K562 (cell line): ENCODE measurements around the gene GPRIN2. TPM values are rescaled to one million over a fixed set of nuclear protein-coding genes. Genes with fewer than 3 reads are reported as not detected.

ENCODE experiments used
- BRF1 ChIP-seq: IDR thresholded peaks from 3 replicates; pipeline ENCODE4 v1.6.1; 2011; ENCODE audit warnings: borderline replicate concordance, mild to moderate bottlenecking; ENCODE audit not compliant: insufficient read length; ENCODE audit errors: extremely low read depth
- EHMT2 ChIP-seq: fragments of 450-650 bp; IDR thresholded peaks from 2 replicates; pipeline ENCODE4 v1.6.1; 2018; ENCODE audit warnings: antibody characterized with exemption
- FUS ChIP-seq: fragments of 200-400 bp; formaldehyde crosslinking; optimal IDR thresholded peaks from 2 replicates; pipeline ENCODE3; 2017; ENCODE audit warnings: low read depth, low read length
- GTF2A2 ChIP-seq: IDR thresholded peaks from 2 replicates; pipeline ENCODE4 v1.6.1; 2016; ENCODE audit warnings: mild to moderate bottlenecking, missing genetic modification characterization, missing compliant biosample characterization
- HEY1 ChIP-seq: fragments of 250-450 bp; sonication (Bioruptor Pico); IDR thresholded peaks from 2 replicates; pipeline ENCODE4 v1.5.0; 2020; ENCODE audit warnings: mild to moderate bottlenecking, moderate library complexity, borderline replicate concordance
- KDM2B ChIP-seq: fragments of 250-450 bp; sonication (Bioruptor Pico); IDR thresholded peaks from 2 replicates; pipeline ENCODE4 v1.8.0; 2021; ENCODE audit warnings: mild to moderate bottlenecking, moderate library complexity
- MTF1 ChIP-seq: fragments of 250-450 bp; sonication (Bioruptor Pico); IDR thresholded peaks from 2 replicates; pipeline ENCODE4 v1.9.0; 2021; ENCODE audit warnings: moderate library complexity, mild to moderate bottlenecking, inconsistent platforms, borderline replicate concordance
- STAT5A ChIP-seq: IDR thresholded peaks from 2 replicates; pipeline ENCODE4 v1.6.1; 2012; ENCODE audit warnings: low read length, inconsistent platforms, borderline replicate concordance
- TFAM ChIP-seq: fragments of 250-450 bp; sonication (Bioruptor Pico); conservative IDR thresholded peaks from 2 replicates; pipeline ENCODE4 v1.5.0; 2021; ENCODE audit warnings: mild to moderate bottlenecking, moderate library complexity
- YY1 ChIP-seq, 3 experiments: IDR thresholded peaks; 2 replicates each; pipeline ENCODE4 v1.6.1; 2011; ENCODE audit warnings: low read length in 2 of 3, mild to moderate bottlenecking in 2 of 3, moderate library complexity in 2 of 3, borderline replicate concordance in 1 of 3, control low read depth in 1 of 3, low read depth in 1 of 3; ENCODE audit not compliant: insufficient read depth in 3 of 3, insufficient replicate concordance in 2 of 3, control insufficient read depth in 1 of 3, insufficient read length in 1 of 3; ENCODE audit errors: extremely low read depth in 1 of 3
- ZBTB26 ChIP-seq: fragments of 450-650 bp; formaldehyde crosslinking; IDR thresholded peaks from 2 replicates; pipeline ENCODE4 v1.4.0; 2022; ENCODE audit warnings: missing genetic modification characterization
- ZNF609 ChIP-seq: sonication (generic); formaldehyde crosslinking; IDR thresholded peaks from 2 replicates; pipeline ENCODE4 v1.8.1; 2023; ENCODE audit warnings: missing genetic modification reagents, mild to moderate bottlenecking, borderline replicate concordance
- polyA plus RNA-seq, 8 experiments: library from polyadenylated mRNA; depleted of rRNA in 4 of 8; stranded (reverse) in 5 of 8; unstranded in 3 of 8; fragments of >200 nt; fragmentation: Nextera tagmentation in 2 of 8; fragmentation: Illumina TruSeq in 1 of 8; extraction: Ambion mirVana in 2 of 8; extraction: Trizol in 1 of 8; gene quantifications; 2 replicates each; pipeline versions ENCODE4 v1.2.1 to v1.2.3, GENCODE V29; 2011 to 2014; ENCODE audit warnings: inconsistent platforms in 1 of 8, missing spikeins in 1 of 8
- total RNA-seq, 7 experiments: library from RNA; depleted of rRNA in 6 of 7; stranded (reverse); fragments of >200 nt in 6 of 7; fragmentation: Illumina TruSeq in 2 of 7; extraction: Trizol in 2 of 7; gene quantifications; 2 replicates each; pipeline versions ENCODE4 v1.2.1 to v1.2.3, GENCODE V29; 2011 to 2021; ENCODE audit warnings: low replicate concordance in 1 of 7
- TF ChIP-seq, protein P1 (sequence below), 3 experiments: fragments of 200-800 bp in 1 of 3; fragments of 250-450 bp in 1 of 3; fragments of 450-650 bp in 1 of 3; sonication (Bioruptor Pico) in 1 of 3; sonication (Bioruptor generic) in 1 of 3; formaldehyde crosslinking in 1 of 3; IDR thresholded peaks; 2 replicates each; pipeline versions ENCODE4 v1.6.1 to v1.8.0; 2016 to 2022; ENCODE audit warnings: mild to moderate bottlenecking in 2 of 3, missing genetic modification characterization in 2 of 3, missing compliant biosample characterization in 1 of 3, moderate library complexity in 1 of 3
- TF ChIP-seq, protein P2 (sequence below): fragments of 200-800 bp; sonication (Bioruptor generic); IDR thresholded peaks from 2 replicates; pipeline ENCODE4 v1.6.1; 2017; ENCODE audit warnings: missing genetic modification characterization, missing compliant biosample characterization

GPRIN2 gene
- total and polyA plus RNA-seq, 9 of the 15 experiments (the other 6 are each of a cell fraction or from before 2014, with no cell fraction given) = not detected

DNA sequence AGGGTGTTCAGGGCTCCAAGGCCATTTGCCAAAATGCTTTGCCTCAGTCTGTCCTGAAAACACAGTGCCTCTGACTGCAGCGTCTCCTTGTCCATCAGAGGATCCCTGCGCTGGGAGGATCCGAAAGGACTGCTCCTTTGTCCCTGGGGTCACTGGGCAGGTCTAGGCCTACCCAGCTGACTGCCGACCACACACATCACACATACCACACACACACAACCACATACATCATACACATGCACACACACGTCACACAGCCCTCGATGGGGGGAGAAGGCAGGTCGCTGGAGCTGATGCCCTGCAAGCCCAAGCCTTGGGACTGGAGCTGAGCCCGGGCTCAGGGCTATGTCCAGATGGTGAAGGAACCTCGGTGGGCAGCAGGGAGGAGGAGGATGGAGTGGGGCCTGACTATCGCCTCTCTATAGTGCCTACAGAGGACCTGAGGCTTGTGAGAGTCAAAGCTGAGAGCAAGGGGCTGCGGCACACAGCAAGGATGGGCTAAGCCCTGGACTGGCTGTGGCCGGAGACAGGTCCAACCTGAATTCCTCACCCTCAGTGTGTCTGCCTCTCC lies 29.1 kb downstream of the GPRIN2 start (continued):
- TF ChIP-seq, protein P1, sequence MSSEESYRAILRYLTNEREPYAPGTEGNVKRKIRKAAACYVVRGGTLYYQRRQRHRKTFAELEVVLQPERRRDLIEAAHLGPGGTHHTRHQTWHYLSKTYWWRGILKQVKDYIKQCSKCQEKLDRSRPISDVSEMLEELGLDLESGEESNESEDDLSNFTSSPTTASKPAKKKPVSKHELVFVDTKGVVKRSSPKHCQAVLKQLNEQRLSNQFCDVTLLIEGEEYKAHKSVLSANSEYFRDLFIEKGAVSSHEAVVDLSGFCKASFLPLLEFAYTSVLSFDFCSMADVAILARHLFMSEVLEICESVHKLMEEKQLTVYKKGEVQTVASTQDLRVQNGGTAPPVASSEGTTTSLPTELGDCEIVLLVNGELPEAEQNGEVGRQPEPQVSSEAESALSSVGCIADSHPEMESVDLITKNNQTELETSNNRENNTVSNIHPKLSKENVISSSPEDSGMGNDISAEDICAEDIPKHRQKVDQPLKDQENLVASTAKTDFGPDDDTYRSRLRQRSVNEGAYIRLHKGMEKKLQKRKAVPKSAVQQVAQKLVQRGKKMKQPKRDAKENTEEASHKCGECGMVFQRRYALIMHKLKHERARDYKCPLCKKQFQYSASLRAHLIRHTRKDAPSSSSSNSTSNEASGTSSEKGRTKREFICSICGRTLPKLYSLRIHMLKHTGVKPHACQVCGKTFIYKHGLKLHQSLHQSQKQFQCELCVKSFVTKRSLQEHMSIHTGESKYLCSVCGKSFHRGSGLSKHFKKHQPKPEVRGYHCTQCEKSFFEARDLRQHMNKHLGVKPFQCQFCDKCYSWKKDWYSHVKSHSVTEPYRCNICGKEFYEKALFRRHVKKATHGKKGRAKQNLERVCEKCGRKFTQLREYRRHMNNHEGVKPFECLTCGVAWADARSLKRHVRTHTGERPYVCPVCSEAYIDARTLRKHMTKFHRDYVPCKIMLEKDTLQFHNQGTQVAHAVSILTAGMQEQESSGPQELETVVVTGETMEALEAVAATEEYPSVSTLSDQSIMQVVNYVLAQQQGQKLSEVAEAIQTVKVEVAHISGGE (CRISPR knock-in tag; IDR thresholded peaks at IDR 0.05) = peak in 1 of 3 experiments; percentile 10; a peak in 1 of 6 replicates
- no peak for TF ChIP-seq TFAM
- no peak for TF ChIP-seq HEY1 (CRISPR knock-in tag)
- TF ChIP-seq, protein P2, sequence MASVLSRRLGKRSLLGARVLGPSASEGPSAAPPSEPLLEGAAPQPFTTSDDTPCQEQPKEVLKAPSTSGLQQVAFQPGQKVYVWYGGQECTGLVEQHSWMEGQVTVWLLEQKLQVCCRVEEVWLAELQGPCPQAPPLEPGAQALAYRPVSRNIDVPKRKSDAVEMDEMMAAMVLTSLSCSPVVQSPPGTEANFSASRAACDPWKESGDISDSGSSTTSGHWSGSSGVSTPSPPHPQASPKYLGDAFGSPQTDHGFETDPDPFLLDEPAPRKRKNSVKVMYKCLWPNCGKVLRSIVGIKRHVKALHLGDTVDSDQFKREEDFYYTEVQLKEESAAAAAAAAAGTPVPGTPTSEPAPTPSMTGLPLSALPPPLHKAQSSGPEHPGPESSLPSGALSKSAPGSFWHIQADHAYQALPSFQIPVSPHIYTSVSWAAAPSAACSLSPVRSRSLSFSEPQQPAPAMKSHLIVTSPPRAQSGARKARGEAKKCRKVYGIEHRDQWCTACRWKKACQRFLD = no peak
- TF ChIP-seq STAT5A = no peak
- TF ChIP-seq EHMT2 = no peak
- no peak for TF ChIP-seq YY1 (IDR thresholded peaks at IDR 0.05; ENCODE audit: borderline replicate concordance in 1 of 3, control insufficient read depth in 1 of 3, extremely low read depth in 1 of 3, insufficient read depth in 3 of 3, insufficient read length in 1 of 3, insufficient replicate concordance in 2 of 3, low read depth in 1 of 3, low read length in 2 of 3)
- TF ChIP-seq KDM2B (CRISPR knock-in tag) = no peak
- TF ChIP-seq ZBTB26 (CRISPR knock-in tag) = 0 out of 2 replicates have a peak, but pooled peaks have one; percentile 69
- TF ChIP-seq FUS = no peak
- TF ChIP-seq MTF1 = no peak
- TF ChIP-seq GTF2A2 = no peak
- no peak for TF ChIP-seq BRF1
- no peak for TF ChIP-seq ZNF609
